Measurements from ENCODE around the gene POLR3E.

- TF ChIP-seq CTCF (IDR thresholded peaks at IDR 0.05; ENCODE audit: poor library complexity) (no peak), EZH2 (IDR thresholded peaks at IDR 0.05; ENCODE audit: borderline replicate concordance) (no peak)
Measured at GRCh38 chr16:22317625-22318024, 20.4 kb downstream of the POLR3E start.
